GM18858 (cell line): Measurements from ENCODE around the gene NPM1.
"Not testable (repeated sequence)": the region's sequence is repeated elsewhere in the genome, so short reads cannot be mapped to it uniquely, and the experiment has no call there.

Source experiments
- ATAC-seq: cut with Tn5 transposase; IDR thresholded peaks from one replicate; pipeline ENCODE4 v1.9.1; 2021; ENCODE audit not compliant: unreplicated experiment

Gene NPM1, protein sequence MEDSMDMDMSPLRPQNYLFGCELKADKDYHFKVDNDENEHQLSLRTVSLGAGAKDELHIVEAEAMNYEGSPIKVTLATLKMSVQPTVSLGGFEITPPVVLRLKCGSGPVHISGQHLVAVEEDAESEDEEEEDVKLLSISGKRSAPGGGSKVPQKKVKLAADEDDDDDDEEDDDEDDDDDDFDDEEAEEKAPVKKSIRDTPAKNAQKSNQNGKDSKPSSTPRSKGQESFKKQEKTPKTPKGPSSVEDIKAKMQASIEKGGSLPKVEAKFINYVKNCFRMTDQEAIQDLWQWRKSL

DNA sequence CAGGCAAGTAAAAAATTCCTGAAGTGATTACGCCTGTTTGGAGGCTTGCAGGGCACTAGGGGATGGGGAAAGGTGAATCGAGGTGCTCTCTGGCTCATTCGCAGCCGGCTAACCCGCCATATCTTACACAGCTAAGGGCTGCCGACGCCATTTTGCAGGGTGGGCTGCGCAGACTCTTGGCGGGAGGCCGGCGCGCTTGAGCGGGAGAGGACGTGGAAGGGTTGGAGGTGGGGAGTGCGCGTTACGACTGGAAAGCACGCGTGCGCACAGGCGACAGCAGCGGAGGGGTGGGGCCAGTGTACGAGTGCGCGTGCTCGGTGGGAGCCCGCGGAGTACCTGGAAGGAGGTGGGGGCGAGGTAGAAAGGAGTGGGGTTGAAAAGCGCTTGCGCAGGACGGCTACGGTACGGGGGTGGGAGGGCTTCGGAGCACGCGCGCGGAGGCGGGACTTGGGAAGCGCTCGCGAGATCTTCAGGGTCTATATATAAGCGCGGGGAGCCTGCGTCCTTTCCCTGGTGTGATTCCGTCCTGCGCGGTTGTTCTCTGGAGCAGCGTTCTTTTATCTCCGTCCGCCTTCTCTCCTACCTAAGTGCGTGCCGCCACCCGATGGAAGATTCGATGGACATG is at the start of gene NPM1:
Gene NPM1 (plus strand): TSS at position 505 of the 625 bp plus-strand sequence. CDS start 100 bp downstream, at position 605.
- ATAC-seq: peak; percentile 70

DNA sequence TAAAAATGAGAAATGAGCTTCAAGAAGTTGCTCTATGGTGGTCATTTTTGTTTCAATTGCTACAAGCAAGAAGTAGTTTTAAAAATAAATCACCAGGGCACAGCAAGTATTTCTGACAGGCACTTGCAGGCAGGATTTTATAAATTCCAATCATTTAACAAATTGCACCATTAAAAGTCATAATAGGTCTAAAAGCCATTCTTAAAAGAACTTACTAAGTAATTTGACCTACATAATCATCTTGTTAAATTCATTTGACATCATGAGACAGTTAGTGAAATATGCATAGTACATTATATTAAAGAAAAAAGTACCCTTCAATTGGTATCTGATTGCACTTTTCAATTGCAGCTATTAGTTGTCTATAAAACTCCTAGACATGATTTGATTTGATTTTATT is 47.6 kb upstream of the NPM1 start:
- ATAC-seq: no peak

DNA sequence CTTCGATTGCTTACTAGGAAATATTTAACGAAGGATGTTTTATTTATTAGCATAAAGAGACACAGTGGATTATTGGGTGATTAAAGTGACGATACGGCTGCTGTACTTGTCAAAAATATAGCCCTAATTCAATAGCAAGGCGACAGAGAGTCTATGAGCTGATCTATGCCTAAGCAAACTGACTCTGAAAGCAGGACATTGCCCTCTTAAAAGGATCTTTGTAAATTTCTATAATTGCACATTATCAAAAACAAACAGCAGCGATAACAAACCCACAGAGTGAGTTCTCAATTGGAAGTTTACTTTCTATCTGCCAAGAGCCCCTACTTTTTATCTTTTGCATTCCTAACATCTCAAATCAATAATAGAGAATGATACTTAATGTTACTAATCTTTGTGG is 47.2 kb upstream of the NPM1 start:
- ATAC-seq: no peak

DNA sequence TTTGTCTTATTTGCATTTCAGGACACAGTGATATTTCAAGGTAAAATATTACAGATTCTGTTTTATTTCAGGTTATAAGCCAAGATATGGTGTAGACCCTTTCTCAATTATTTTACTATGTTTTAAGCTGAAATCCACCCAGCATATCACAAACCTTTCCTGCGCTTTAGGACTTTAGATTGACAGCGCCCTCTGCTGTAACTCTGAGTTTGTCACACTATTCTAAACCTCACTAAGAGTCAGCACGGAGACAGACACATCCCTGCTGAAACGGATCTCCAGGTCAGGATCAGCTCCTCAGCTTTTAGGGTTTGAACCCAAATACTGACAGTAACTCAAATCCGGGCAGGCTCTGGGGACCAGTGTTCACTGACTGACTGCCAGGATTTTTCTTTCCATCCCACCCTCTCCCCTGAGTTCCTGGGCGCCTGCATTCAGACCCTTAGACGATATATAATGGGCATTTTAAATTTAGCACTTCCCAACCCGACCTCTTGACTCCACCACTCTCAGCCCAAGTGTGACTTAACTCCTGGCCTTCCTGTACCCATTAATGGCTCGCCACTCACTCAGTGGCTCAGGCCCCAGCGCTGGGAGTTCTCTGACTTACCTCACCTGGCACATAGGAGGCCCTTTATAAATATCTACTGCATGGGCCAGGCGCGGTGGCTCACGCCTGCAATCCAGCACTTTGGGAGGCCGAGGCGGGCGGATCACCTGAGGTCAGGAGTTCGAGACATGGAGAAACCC is 45.1 kb upstream of the NPM1 start:
- no peak for ATAC-seq

DNA sequence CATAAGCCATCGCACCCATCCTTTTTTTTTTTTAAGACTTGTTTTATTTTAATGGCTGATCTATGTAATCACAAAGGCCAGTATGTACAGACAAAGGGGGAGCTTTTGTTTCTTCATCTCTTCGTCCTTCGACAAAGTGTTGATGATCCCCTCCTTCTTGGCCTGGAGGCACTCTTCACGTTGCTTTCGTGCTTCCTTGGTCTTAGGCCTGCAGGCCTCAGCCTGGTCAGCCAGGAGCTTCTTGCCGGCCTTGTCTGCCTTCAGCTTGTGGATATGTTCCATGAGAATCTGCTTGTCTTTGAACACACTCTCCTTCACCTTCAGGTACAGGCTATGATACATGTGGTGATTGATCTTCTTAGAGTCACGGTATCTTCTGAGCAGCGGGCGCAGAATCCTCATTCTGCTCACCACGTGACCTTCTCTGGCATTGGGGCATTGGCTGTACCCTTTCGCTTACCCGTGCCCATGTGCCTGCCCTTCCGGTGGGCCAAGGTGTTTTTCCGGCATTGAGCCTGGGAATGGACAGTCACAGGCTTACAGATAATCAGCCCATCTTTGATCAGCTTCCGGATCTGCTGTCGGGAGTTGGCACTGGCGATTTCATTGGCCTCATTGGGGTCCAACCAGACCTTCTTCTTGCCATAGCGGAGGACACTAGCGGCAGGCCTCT is 42.6 kb upstream of the NPM1 start:
- ATAC-seq: no peak

DNA sequence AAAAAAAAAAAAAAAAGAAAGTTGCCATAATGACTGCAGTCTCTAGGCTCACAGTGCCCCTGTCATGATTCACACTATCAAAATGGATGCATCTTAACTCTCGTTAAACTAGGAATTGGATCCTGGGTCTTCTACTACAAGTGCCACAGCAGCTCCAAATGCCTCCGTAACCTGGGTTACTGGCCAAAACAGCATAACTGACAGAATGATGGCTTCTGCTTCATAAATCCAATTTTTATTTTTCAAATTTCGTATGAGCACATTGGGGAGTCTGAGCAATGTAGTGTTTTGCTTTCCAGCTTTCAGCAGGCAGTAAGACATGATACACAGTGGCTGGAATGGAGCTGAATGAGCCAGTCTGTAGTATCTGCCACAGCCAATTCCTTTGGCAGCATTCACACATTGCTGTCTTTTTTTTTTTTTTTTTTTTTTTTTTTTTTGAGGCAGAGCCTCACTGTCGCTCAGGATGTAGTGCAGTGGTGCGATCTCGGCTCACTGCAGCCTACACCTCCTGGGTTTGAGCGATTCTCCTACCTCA is 36.0 kb upstream of the NPM1 start:
- ATAC-seq: no peak

DNA sequence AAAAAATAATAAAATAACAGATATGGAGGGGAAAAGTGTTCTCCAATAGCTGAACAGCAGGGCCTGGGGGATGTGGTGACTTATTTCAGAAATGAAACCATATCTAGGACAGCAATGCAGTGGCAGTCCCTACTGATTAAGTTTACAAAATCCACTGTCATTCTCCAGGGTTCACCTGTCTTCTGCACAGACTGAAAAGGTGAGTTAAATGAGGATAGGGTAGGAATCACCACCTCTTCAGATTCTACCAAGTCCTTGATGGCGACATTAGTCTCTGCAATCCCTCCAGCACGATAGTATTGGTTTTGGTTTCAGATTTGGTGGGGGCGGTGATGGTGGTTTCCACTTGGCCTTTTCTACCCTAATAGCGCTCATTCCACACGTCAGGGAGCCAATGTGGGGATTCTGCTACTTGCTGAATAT is 32.3 kb upstream of the NPM1 start:
- ATAC-seq: peak; percentile 88

DNA sequence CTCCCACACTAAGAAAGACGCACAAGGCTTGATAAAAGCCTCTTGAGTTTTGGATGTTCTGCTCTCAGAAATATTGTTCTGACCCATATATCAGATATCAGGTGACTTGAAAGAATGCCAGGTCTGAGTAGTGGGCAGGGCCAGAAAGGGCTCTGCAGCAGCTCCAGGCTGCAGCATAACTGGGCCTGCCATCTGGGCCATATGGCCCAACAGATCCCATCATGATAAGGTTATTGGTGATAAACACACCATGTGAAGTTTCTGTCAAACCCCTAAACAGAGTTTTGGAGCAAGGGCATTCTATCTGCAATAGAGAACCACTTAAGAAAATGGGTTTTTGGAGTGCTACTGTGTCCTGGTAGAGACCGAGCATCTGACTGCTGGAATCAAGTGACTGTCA is 29.8 kb upstream of the NPM1 start:
- ATAC-seq: no peak

DNA sequence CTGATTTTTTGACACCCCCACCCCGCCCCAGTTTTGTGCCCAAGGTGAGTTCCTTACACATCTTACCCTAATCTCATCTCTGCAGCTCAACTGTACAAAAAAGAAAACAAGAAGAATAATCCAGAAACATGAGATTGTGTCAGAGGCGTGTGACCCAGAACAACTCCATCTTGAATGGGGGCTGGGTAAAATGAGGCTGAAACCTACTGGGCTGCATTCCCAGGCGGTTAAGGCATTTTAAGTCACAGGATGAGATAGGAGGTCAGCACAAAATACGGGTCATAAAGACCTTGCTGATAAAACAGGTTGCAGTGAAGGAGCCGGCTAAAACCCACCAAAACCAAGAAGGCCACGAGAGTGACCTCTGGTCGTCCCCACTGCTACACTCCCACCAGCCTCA is 26.5 kb upstream of the NPM1 start:
- not testable (repeated sequence) for ATAC-seq

DNA sequence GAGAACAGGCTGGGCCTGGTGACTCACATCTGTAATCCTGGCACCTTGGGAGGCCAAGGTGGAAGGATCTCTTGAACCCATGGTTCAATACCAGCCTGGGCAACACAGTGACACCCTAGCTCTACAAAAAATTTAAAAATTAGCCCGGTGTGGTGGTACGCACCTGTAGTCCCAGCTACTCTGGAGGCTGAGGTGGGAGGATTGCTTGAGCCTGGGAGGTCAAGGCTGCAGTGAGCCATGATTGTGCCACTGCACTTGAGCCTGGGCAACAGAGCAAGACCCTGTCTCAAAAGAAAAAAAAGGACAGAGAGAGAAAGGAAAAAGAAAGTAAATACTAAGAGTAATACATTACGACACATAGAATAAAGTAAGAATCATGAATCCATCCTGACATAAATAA is 24.4 kb upstream of the NPM1 start:
- not testable (repeated sequence) for ATAC-seq

DNA sequence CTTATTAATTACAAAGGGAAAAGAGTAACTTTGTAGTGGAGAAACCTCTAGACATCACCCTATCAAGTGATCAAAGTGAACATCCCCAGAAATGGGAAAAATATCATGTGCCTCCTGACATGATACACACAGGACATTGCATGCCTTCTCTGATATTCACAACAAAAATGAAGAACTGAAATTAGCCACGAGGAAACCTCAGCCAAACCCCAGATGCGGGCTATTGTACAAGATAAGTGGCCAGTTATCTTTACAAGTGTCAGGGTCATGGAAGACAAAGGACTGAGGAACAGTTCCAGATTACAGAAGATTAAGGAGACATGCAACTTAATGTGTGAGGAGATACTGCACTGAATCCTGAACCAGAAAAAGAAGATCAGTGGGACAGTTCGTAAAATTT is 23.8 kb upstream of the NPM1 start:
- no peak for ATAC-seq

DNA sequence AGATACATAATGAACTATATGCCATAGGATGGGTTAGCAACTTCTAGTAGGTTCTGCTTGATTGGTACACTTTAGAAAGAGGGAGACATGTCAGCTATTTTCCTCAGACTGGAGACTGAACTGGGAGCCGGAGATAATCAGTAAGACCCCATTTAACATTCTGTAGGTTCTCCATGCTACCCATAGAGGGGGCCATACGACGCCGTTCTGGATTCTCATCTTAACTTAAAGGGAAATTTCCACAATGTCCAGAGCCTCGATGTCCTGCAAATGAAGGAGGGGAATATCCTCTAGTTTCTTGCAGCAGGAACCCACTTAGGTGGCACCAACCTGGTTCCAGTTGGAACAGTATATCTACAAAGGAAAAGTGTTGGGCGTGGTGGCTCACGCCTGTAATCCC is 22.3 kb upstream of the NPM1 start:
- ATAC-seq: no peak

DNA sequence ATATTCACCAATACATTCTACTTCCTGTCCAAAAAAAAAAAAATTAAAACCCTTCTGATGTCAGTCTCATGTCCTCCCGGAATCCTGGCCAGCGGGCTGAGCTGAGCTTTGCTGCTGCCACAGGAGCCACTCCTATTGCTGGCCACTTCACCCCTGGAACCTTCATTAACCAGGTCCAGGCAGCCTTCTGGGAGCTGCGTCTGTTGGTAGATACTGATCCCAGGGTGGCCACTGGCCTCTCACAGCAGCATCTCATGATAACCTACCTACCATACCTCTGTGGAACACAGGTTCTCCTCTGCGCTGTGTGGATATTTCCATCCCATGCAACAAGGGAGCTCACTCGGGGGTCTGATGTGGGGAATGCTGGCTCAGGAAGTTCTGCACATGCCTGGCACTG is 21.0 kb upstream of the NPM1 start:
- ATAC-seq: no peak

DNA sequence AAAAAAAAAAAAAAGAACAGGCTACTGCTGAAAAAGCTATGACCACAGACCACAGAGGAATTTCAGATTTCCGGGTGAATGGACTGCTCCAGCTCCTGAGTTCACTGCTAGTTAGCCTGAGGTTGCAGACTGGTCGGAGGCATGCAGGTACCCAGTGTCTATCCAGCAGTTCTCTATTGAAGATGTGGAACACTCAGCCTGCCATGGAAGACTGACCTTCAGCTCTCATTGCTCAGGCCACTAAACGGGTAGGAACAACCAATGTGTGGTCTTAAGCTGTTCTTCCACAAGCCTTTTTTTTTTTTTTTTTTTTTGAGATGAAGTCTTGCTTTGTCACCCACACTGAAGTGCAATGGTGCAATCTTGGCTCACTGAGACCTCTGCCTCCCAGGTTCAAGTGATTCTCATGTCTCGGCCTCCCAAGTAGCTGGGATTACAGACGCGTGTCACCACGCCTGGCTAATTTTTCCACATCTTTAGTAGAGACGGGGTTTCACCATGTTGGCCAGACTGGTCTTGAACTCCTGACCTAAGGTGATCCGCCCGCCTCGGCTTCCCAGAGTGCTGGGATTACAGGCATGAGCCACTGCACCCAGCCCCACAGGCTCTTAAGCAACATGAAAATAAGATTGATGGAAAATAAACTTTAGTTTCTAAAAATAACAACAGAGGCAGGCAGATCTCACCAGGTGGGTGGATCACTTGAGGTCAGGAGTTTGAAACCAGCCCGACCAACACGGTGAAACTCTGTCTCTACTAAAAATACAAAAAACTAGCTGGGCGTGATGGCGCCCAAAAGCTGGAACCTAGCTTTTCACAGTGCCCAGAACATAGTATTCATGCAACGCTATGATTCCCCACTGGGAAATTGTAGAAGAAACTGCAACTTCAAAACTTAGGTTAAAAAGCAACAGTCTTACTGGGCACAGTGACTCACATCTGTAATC is 20.0 kb upstream of the NPM1 start:
- ATAC-seq: no peak

DNA sequence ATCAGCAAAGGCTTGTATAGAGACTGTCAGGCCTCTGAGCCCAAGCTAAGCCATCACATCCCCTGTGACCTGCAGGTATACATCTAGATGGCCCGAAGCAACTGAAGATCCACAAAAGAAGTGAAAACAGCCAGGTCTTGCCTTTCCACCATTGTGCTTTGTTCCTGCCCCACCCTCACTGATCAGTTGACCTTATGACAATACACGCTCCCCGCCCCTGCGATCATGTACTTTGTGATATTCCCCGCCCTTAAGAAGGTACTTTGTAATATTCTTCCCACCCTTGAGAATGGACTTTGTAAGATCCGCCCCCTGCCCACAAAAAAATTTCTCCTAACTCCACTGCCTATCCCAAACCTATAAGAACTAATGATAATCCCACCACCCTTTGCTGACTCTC is 18.6 kb upstream of the NPM1 start:
- no peak for ATAC-seq

DNA sequence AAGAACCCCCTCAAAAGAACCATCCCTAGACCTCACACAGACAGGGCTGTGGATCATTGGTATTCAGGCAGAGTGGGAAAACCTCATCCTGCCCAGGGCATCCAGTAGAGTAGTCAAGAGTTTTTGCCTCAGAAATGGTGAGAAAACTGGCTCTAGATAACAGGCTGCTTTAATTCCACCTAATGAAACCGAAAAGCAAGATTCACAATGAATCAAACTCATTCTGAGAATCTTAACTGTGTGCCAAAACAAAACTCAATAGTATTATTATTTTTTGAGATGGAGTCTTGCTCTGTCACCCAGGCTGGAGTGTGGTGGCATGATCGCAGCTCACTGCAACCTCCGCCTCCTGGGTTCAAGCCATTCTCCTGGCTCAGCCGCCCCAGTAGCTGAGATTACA is 17.8 kb upstream of the NPM1 start:
- no peak for ATAC-seq

DNA sequence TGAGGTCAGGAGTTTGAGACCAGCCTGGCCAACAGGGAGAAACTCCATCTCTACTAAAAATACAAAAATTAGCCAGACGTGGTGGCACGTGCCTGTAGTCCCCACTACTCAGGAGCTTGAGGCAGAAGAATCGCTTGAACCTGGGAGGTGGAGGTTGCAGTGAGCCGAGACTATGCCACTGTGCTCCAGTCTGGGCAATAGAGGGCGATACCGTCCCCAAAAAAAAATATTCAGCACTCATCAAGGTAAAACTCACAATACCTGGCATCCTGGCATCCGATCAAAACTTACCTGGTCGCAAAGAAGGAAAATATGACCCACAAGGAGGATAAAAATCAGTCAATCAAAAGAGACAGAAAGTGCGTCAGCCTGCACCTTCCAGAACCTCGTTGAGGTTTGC is 16.8 kb upstream of the NPM1 start:
- not testable (repeated sequence) for ATAC-seq

DNA sequence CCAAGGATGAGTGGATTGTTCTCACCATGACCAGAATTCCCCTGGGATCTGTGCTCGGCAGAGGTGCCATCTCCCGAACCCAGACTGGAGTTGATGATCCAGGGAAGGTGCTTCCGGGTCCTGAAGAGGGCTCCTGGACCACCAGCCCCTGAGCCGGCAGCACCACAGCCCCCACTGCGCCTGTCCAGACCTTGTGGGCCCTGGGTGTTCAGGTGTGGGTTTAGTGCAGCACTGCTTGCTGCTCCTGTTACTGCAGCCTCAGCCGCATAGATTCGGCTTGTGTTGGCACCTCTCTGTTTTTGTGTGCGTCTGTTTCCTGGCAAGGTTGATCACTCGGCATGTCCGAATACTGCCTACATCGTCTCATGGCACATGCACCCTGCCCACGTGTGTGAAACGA is 16.3 kb upstream of the NPM1 start:
- ATAC-seq: no peak

DNA sequence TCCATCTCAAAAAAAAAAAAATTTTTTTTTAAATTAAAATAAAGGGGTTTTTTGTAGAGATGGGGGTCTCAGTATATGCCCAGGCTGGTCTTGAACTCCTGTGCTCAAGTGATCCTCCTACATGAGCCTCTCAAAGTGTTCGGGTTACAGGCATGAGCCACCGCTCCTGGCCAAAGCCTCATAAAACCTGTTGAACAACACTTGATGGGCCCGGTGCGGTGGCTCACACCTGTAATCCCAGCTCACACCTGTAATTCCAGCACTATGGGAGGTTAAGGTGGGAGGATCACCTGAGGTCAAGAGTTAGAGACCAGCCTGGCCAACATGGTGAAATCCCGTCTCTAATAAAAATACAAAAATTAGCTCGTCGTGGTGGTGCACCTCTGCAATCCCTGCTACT is 7.7 kb upstream of the NPM1 start:
- no peak for ATAC-seq

DNA sequence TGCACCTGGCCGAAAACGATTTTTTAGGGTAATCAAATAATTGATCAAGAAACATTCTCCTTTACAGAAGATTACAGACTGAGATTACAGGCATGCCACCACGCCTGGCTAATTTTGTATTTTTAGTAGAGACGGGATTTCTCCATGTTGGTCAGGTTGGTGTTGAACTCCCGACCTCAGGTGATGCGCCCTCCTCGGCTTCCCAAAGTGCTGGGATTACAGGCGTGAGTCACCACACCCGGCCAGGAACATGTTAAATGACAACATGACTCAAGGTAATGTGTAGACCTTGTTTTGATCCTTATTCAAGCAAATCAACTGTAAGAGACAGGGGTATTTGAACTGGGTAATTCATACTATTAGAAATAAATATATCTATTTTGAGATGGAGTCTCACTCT is 3.2 kb upstream of the NPM1 start:
- not testable (repeated sequence) for ATAC-seq
